ENCODE data around the gene TNFRSF6B. TPM values are rescaled to one million over a fixed set of nuclear protein-coding genes. Genes with fewer than 3 reads are reported as not detected.

Gene TNFRSF6B
- total and polyA plus RNA-seq, 7 donors = 0.56 to 16.1 (median 1.9) TPM; not detected in 1

DNA sequence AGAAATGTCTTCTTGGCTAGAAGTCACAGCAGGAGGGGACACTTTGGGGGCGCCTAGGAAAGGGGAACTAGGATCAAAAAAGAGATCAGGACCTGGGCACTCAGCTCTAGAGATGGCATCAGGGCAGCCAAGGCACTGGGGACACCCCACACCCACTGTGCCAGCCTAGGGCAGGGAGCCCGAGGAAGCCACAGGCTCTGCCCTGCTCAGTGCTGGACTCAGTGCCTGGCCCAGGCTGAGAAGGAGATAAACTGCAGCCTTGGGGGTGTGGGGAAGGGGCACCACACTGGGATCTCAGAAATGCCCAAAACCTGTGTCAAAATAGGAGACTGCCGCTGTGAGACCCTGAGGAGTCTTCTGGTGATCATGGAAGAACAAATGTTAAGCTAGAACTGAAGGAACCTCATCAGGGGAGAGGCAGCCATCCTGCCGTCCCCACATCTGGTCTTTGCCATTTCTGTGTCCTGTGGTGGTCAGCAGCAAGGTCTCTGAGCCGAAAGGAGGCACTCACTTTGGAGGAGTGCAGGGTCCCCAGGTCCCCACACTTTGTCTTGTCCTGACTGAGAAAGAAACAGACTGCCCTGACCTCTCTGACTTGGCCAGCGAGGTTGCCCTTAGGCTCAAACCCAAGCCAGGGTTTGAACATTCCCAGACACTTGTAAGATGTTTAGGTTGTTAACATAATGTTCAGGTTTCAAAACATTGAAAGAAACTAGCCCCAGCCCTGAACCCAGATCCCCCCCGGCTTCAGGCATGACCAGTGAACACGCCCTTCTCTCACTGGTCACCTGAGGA lies 9.0 kb downstream of the TNFRSF6B start:
- ATAC-seq = no peak
- TF ChIP-seq, protein P1, sequence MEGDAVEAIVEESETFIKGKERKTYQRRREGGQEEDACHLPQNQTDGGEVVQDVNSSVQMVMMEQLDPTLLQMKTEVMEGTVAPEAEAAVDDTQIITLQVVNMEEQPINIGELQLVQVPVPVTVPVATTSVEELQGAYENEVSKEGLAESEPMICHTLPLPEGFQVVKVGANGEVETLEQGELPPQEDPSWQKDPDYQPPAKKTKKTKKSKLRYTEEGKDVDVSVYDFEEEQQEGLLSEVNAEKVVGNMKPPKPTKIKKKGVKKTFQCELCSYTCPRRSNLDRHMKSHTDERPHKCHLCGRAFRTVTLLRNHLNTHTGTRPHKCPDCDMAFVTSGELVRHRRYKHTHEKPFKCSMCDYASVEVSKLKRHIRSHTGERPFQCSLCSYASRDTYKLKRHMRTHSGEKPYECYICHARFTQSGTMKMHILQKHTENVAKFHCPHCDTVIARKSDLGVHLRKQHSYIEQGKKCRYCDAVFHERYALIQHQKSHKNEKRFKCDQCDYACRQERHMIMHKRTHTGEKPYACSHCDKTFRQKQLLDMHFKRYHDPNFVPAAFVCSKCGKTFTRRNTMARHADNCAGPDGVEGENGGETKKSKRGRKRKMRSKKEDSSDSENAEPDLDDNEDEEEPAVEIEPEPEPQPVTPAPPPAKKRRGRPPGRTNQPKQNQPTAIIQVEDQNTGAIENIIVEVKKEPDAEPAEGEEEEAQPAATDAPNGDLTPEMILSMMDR (IDR thresholded peaks at IDR 0.05) = no peak
- Histone ChIP-seq H3K36me3 (ENCODE audit: insufficient read depth in 1 of 2, low read depth in 1 of 2) (peaks cover 0 to 47% of the 10 kb centered on the region in 2 donors), H3K9me3 (no peaks in the 10 kb centered on the region), H3K4me1 (peaks cover 16% of the 10 kb centered on the region), H3K27me3 (ENCODE audit: insufficient read depth in 3 of 3, low read length in 2 of 3) (no peaks in the 10 kb centered on the region), H3K4me3 (no peak overlapping the region), H3K27ac (no peak overlapping the region)
- intact Hi-C loops (cut with DNase I) = no loop called here
- peak in 1 of 2 donors; percentile 34 for DNase-seq
- 86 to 93% (median 89%) methylated on average over 8 of the region's 8 CpGs for WGBS, 3 donors

DNA sequence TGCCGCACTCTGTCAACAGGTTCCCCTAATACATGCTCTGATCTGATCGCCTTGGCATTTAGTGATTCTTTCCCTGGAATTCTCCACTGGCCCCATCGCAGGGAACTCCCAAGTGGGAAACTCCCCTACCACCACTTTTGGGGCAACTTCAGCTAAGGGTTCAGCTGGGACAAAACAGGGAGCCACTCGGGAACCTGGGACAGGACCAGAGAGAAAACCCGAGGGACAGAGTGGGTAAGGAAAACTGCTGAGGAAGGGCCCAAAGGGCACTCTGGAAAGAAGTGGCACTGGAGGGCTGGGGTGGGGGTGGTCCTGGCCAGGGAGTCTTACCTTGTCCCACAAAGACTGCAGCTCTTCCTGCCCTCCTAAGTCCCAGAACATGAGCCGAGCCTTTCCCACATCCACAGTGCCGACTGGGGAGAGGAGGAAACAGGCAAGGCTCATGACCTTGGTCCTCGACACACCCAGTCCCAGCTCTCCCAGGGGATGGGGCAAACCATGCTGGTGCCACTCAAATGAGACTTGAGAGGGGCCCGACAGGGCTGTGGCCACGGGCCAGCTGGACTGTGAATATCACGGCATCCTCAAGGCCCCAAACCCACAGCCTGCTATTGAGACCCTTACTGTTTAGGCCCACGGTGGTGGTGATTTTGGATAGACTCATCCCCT lies 9.7 kb downstream of the TNFRSF6B start:
- ATAC-seq (no peak), DNase-seq (peak in 1 of 2 donors; percentile 51)
- Histone ChIP-seq H3K9me3 (no peaks in the 10 kb centered on the region), H3K4me3 (peak overlapping the region; percentile 97), H3K27ac (peak overlapping the region; percentile 92), H3K27me3 (ENCODE audit: insufficient read depth in 3 of 3, low read length in 2 of 3) (no peaks in the 10 kb centered on the region), H3K4me1 (peaks cover 16% of the 10 kb centered on the region), H3K36me3 (ENCODE audit: insufficient read depth in 1 of 2, low read depth in 1 of 2) (peaks cover 0 to 54% of the 10 kb centered on the region in 2 donors)
- 70 to 80% (median 72%) methylated on average over 12 of the region's 12 CpGs for WGBS, 3 donors
- intact Hi-C loops (cut with DNase I) = no loop called here
- TF ChIP-seq, protein P1 (IDR thresholded peaks at IDR 0.05) = no peak

DNA sequence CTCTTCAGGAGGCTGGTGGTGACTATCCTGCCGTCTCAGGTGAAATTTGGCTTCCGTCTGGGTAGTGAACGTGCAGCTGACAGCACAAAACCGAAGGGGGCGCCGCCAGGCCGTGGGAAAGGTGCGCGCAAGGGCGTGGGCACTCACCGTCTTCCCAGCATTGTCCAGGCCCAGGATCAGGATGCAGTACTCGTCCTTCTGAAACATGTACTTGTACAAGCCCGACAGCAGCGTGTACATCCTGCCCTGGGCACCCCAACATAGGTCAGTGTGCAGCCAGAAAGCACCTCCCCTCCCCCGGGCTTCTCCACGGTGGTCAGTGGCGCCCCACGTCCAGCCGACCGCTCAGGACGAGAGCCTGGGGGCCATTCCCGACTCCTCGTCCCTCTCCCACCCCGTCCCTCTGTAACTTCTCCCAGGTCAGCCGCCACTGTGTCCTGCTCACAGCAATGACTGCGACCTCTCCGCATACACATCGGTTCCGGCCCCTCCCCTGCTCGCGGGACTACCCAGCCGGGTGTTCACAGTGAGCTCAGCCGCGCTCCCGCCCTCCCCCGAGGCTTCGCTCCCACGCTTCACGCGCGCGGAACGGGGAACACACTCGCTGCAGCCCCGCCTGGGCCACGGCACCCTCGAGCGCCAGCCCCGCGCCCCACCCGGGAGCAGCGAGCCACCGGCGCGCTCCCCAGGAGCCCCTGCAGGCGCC lies 10.6 kb downstream of the TNFRSF6B start:
- Histone ChIP-seq H3K9me3 (no peaks in the 10 kb centered on the region), H3K27me3 (ENCODE audit: insufficient read depth in 3 of 3, low read length in 2 of 3) (no peaks in the 10 kb centered on the region), H3K36me3 (ENCODE audit: insufficient read depth in 1 of 2, low read depth in 1 of 2) (peaks cover 0 to 62% of the 10 kb centered on the region in 2 donors), H3K4me3 (peak overlapping the region; percentile 97), H3K27ac (peak overlapping the region; percentile 92), H3K4me1 (peaks cover 16% of the 10 kb centered on the region)
- 4 to 5% (median 4%) methylated on average over 55 to 56 of the region's 56 CpGs for WGBS, 3 donors
- intact Hi-C loops (cut with DNase I) = no loop called here
- TF ChIP-seq, protein P1 (IDR thresholded peaks at IDR 0.05) = no peak
- ATAC-seq (peak; percentile 29 to 47 (median 36)), DNase-seq (peak; percentile 48 to 72)

DNA sequence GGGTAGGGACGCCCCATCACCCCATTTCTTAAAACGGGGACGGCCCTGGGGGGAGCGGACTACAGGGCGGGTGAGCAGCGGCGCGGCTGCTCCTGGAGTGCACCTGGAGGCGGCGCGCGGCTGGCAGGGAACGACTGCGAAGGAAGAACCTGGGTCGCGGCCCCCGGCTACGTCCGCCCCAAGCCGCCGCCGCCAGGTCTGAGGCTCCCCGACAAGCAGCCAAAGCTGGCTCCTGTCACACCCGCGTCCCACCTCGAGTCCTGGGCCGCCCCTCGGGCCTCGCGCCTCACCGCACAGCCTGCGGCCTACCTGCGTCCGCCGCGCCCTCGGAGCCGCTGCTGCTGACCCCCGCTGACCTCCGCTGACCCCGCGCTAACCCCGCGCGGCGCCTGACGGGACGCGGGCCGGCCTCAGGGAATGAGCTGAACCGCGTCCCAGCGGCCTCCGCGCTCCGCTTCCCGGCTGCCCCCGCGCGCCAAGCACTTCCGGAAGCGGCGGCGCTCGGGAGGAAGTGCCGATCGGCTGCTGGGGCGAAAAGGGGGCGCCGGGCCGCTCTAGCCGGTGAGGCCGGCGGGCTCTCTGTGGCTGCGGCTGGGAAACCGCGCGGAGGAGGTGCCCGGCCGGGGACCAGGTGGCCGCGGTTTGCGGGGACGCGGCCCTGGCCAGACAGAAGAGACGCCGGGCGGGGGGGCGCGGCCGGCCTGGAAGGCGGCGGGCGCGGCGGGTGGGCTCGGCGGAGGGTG lies 11.3 kb downstream of the TNFRSF6B start, which contains the start of the genes ARFRP1 and ZGPAT:
ARFRP1 (minus strand) TSS at position 419 of the 743 bp plus-strand sequence. CDS start 885 bp downstream, outside the sequence.
ZGPAT (plus strand) TSS at position 482 of the 743 bp plus-strand sequence. CDS start 542 bp downstream, outside the sequence.
- DNase-seq = peak; percentile 93 to 95
- peak; percentile 96 to 98 (median 96) for ATAC-seq
- no peaks in the 10 kb centered on the region for H3K27me3 ChIP-seq (ENCODE audit: insufficient read depth in 3 of 3, low read length in 2 of 3)
- H3K4me3 ChIP-seq = peak within 1 kb of the TSS; percentile 97
- peaks cover 3 to 69% of the 10 kb centered on the region in 2 donors for H3K36me3 ChIP-seq (ENCODE audit: insufficient read depth in 1 of 2, low read depth in 1 of 2)
- peaks cover 16% of the 10 kb centered on the region for H3K4me1 ChIP-seq
- no peaks in the 10 kb centered on the region for H3K9me3 ChIP-seq
- peak within 1 kb of the TSS; percentile 92 for H3K27ac ChIP-seq
- 0 to 1% (median 0%) methylated on average over 51 to 98 of the region's 98 CpGs for WGBS, 3 donors
- intact Hi-C loops (cut with DNase I) = loop anchor here in 1 of 2 donors (2.0 kb wide), 2 partner anchors 31 to 49 kb away; partner anchors contain the start of genes RTEL1 and SLC2A4RG
- TF ChIP-seq, protein P1 (IDR thresholded peaks at IDR 0.05) = no peak

Data from psoas muscle (tissue), 8 donors.